Measurements from ENCODE around the gene ZNF593OS. TPM values are rescaled to one million over a fixed set of nuclear protein-coding genes. Genes with fewer than 3 reads are reported as not detected.
A peak's percentile ranks its signal among the peaks of the same experiment; 100 is the strongest.

The ZNF593OS gene
- total RNA-seq, 1 donor from 2014 or later = not detected

DNA sequence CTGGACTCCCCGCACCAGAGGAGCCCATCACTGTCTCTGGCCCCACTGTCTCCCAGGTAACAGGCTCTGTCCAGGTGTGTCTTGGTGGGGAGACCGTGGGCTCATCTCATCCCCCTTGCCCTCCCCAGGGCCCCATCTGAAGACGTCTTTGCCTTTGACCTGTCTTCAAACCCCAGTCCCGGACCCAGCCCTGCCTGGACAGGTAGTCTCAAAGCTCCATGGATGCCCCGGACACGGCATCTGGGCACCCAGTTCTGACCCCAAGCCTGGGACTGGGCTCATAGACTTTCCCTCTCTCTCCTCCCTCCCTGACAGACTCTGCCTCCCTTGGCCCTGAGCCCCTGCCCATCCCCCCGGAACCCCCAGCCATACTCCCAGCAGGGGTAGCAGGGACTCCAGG lies 12.5 kb upstream of the ZNF593OS start:
- TF ChIP-seq, protein P1, sequence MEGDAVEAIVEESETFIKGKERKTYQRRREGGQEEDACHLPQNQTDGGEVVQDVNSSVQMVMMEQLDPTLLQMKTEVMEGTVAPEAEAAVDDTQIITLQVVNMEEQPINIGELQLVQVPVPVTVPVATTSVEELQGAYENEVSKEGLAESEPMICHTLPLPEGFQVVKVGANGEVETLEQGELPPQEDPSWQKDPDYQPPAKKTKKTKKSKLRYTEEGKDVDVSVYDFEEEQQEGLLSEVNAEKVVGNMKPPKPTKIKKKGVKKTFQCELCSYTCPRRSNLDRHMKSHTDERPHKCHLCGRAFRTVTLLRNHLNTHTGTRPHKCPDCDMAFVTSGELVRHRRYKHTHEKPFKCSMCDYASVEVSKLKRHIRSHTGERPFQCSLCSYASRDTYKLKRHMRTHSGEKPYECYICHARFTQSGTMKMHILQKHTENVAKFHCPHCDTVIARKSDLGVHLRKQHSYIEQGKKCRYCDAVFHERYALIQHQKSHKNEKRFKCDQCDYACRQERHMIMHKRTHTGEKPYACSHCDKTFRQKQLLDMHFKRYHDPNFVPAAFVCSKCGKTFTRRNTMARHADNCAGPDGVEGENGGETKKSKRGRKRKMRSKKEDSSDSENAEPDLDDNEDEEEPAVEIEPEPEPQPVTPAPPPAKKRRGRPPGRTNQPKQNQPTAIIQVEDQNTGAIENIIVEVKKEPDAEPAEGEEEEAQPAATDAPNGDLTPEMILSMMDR (IDR thresholded peaks at IDR 0.05; ENCODE audit: unreplicated experiment) = no peak
- Mint-ChIP-seq H3K4me3 (no peak overlapping the region), H3K27me3 (ENCODE audit: low read depth) (no peaks in the 10 kb centered on the region), H3K36me3 (peaks cover 18% of the 10 kb centered on the region), H3K4me1 (no peaks in the 10 kb centered on the region), H3K27ac (no peak overlapping the region), H3K9me3 (no peaks in the 10 kb centered on the region)
- no peak for DNase-seq (ENCODE audit: low spot score in 2 of 2, unreplicated experiment in 2 of 2)

DNA sequence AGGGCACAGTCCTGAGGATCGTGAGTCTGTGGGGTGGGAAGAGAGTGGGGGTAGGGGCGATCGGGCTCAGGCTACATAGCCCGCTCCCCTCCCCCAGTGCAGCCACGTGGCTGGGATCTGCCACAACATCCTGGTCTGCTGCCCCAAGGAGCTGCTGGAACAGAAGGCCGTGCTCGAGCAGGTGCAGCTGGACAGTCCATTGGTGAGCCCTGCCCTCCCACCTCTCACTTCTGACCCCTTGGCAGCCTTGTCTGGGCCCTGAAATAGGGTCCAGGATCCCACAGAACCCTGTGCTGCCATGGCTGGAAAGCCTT lies 10.7 kb upstream of the ZNF593OS start:
- Mint-ChIP-seq H3K9me3 (no peaks in the 10 kb centered on the region), H3K27me3 (ENCODE audit: low read depth) (no peaks in the 10 kb centered on the region), H3K36me3 (peaks cover 18% of the 10 kb centered on the region), H3K4me3 (no peak overlapping the region), H3K27ac (no peak overlapping the region), H3K4me1 (peaks cover 9% of the 10 kb centered on the region)
- DNase-seq (ENCODE audit: low spot score in 2 of 2, unreplicated experiment in 2 of 2) = no peak
- TF ChIP-seq, protein P1 (IDR thresholded peaks at IDR 0.05; ENCODE audit: unreplicated experiment) = no peak

DNA sequence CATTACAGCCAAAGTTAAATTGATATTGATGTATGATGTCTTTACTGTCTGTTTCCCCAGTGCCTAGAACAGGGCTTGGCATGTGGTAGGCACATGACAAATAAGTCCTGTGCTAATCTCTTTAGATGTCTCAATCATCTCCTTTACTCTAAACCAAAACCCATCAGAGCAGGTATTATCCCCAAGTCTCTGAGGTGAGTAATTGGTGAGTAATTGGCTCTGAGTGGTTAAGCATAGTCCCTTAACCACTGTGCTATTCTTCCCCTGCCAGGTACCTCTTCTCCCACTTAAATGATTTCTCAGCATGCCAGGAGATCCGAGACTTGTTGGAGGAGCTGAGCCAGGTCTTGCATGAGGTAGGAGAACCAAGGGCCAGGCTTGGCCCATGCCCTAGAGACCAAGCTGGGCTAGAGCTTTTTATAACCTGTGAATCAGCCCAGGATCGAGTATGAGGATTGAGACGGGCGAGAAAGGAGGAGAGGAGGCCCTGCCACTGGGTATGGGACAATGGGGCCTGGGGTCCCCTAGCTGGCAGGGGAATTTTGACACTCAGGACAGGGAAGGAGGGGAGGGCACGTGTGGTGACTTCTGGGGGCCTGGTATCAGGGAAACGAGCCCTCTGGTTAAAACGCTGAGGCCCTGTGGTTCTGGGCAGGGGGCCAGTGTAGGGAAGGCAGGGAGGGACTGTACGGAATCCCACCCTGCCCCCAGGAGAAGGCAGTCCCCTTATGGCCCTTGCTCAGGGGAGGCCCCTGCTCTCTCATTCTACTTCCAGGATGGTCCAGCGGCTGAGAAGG lies 10.2 kb upstream of the ZNF593OS start:
- TF ChIP-seq, protein P1 (IDR thresholded peaks at IDR 0.05; ENCODE audit: unreplicated experiment) = no peak
- H3K27me3 Mint-ChIP-seq (ENCODE audit: low read depth) = no peaks in the 10 kb centered on the region
- H3K4me3 Mint-ChIP-seq = no peak overlapping the region
- peaks cover 12% of the 10 kb centered on the region for H3K4me1 Mint-ChIP-seq
- DNase-seq (ENCODE audit: low spot score in 2 of 2, unreplicated experiment in 2 of 2) = no peak
- H3K9me3 Mint-ChIP-seq = no peaks in the 10 kb centered on the region
- no peak overlapping the region for H3K27ac Mint-ChIP-seq
- peaks cover 18% of the 10 kb centered on the region for H3K36me3 Mint-ChIP-seq

DNA sequence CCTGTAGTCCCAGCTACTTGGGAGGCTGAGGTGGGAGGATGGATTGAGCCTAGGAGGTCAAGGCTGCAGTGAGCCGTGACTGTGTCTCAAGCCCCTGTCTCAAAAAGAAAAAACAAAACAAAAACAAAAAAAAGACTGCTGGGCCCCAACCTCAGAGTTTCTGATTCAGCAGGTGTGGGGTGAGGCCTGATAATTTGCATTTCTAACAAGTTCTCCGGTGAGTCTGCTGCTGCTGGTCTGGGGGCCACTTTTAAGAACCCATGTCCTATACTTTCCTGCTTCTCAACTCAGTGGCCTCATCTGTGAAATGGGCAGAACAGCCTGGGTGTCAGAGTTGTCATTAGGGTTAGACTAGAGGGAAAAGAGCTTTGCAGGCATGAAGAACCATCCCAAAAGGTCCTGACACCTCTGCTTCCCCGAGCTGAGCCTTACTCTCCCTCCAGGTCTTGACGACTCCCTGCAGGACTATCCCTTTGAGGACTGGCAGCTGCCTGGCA lies 8.4 kb upstream of the ZNF593OS start:
- Mint-ChIP-seq H3K9me3 (no peaks in the 10 kb centered on the region), H3K27me3 (ENCODE audit: low read depth) (no peaks in the 10 kb centered on the region), H3K4me3 (no peak overlapping the region), H3K36me3 (peaks cover 12% of the 10 kb centered on the region), H3K27ac (no peak overlapping the region), H3K4me1 (peaks cover 12% of the 10 kb centered on the region)
- TF ChIP-seq, protein P1 (IDR thresholded peaks at IDR 0.05; ENCODE audit: unreplicated experiment) = no peak
- no peak for DNase-seq (ENCODE audit: low spot score in 2 of 2, unreplicated experiment in 2 of 2)

DNA sequence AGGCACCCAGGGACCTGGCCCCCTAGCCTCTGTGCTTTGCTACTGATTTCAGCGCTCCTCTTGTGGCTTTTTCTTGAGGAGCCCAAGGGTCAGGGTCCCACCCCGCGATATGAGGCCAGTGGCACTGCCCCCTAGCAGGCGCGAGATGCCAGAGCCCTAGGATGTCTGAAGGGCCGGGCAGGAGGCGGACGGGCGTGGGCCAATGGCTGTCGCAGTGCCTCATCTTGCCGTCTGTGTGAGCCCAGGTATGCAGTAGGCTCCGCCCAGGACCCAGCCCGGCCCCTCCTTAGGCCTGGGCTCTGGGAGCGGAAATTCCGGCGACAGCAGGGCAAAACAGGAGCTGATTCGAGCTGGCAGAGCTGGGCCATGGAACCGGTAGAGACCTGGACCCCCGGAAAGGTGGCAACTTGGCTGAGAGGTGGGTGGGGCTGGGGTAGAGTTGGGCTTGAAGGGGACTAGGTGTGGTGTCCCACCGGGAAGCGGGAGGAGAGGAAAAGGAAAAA lies 5.6 kb upstream of the ZNF593OS start, which contains the start of gene CNKSR1:
TSS of gene CNKSR1 (plus strand) at position 310 of the 503 bp plus-strand sequence. CDS start at position 367, 57 bp downstream.
- TF ChIP-seq, protein P1 (IDR thresholded peaks at IDR 0.05; ENCODE audit: unreplicated experiment) = no peak
- Mint-ChIP-seq H3K9me3 (no peaks in the 10 kb centered on the region), H3K4me1 (peaks cover 12% of the 10 kb centered on the region), H3K36me3 (peaks cover 8% of the 10 kb centered on the region), H3K27ac (peak within 1 kb of the TSS; percentile 99), H3K4me3 (peak within 1 kb of the TSS; percentile 86), H3K27me3 (ENCODE audit: low read depth) (no peaks in the 10 kb centered on the region)
- DNase-seq (ENCODE audit: low spot score in 2 of 2, unreplicated experiment in 2 of 2) = peak in 1 of 2 experiments; percentile 77

Measured in mesothelial cell of epicardium (in vitro differentiated cells).